ENCODE results near the gene C2CD2.
"Not testable (repeated sequence)": the region's sequence is repeated elsewhere in the genome, so short reads cannot be mapped to it uniquely, and the experiment has no call there.

C2CD2 gene

DNA sequence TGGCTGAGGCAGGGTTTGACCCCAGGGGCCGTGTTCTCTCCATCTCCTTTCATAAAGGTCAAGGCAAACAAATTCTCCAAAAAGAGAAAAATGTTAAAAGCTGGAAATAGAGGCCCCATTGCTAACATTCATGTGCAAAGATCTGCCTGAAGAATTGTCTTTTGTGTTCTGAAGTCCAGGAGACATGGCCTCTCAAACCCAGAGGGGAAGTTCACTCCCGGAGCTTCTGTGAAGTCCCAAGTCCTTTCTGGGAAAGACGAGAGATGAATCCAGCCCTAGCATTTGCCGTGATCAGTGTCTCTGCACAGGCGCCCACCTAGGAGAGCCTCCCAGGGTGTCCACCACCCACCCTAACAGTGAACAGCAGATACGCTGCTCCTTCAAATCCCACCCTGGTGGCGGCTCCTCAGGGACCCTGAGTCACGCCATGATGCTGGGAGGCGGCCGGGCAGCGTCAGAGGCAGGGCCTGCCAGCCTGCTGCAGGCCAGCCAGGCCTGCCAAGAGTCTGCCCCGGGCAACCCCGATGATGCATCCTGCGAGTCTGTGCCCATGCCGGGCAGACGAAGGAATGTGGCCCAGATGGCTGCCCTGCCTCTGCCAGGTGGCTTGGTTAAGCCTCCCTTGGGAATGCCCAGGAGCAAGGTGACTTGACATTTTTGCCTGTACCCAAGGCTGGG, 5.2 kb upstream of the C2CD2 start:
- no peak for DNase-seq

DNA sequence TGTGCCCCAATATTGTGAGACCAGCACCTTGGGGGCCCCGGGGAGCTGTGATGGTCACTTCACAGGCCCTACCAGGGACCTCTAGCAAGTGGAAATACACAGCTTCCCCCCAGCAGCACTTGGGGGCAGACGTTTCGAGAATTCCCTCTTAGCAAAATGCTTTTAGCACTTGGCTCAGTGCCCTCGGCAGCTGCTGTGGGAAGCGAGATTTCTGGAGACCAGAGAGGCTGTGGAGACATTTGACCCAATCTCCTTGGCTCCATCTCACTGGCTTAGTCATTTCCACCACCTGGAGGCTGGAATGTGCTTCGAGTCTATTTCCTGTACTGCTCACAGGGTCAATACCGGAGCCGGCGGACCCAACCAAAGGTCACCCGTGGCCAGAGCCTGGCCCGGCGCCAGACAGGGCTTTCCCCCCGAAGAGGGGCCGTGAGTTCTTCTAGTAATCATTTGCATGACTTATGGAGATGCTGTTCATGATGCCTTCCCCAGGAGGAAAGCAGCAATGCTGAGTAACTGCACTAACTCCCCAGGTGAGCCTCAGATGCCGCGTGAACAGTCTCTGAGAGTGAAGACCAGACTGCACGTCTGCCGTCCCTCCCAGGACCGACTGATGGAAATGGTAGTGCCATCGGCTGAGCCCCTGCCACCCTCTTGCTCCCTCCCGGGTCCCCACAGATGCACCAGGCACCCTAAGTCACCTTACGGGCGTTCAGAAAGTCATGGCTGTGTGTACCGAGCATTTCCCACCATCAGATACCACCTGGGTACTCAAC, 4.4 kb upstream of the C2CD2 start:
- DNase-seq: no peak

DNA sequence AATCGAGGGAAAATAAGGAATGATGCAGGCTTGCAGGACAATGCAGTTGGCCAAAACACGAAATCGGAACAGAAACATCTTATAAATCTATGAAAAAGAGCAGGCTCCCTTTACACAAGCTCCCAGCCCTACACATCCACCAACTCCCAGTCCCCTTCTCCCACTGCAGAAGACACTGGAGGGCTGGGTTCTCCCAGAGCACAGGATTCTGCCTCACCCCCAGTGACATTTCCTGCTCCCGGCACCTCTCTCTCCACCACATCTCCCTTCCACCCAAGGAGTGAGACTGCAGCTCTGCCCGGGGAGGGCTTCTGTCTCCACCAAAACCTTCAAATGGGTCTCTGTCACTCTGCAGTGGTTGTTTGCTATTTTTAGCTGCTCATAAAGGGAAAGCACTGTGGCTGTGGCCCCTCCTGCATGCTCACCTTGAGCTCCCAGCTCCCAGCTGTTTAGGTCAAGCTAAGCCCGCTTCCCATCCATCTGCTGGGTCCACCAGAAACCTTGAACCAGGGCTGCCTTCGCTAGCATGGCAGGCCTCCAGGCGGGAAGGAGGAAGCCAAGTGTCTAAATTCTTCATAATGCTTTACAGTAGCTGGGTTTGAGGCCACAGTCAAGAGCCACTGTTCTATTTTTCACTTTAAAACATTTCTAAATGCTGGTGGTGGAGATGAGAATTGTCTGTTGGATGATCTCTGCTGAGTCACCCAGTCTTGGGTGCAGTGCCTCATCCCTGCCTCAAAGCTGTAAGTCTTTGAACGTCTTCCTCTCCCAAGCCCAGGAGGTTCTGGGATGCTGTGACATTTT, 3.3 kb upstream of the C2CD2 start:
- DNase-seq: no peak

DNA sequence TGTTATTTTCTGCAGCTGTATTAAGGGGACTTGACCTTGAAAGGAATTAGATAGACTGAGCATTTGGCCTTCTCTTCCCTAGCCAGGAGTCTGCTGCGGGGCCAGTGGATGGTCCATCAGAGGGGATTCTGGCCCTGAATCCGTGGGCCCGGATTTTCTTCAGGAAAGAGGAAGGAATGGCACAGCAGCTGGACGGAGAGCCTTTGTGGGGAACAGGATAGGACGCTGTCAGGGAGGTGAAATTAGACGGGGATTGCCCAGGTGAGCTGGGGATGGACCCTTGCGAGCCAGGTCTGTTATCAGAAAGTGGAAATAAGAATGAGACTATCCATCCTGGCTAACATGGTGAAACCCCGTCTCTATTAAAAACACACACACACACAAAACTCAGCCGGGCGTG, 1.7 kb upstream of the C2CD2 start:
- no peak for DNase-seq

DNA sequence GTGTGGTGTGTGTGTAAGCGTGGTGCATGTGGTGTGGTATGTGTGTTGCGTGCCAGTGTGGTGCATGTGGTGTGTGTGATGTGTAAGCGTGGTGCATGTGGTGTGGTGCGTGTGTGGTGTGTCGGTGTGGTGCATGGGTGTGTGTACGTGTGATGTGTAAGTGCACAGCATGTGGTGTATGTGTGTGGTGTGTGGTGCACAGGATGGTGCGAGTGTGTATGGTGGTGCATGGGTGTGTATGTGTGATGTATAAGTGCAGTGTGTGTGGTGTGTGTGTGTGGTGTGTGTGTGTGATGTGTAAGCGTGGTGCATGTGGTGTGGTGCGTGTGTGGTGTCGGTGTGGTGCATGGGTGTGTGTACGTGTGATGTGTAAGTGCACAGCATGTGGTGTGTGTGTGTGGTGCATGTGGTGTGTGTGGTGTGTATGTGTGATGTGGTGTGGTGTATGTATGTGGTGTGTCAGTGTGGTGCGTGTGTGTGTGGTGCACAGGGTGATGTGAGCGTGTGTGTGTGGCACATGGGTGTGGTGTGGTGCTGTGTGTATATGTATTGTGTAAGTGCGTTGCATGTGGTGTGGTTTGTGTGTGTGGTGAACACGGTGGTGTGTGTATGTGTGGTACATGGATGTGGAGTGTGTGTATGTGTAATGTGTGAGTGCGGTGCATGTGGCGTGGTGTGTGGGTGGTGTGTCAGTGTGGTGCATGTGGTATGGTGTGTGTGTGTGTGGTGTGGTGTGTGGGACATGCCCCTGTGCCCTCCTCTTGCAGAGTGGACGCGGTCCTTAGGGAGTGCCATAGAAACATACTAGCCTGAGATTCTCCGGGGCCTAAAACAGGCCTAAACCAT, 1.1 kb upstream of the C2CD2 start:
- no peak for DNase-seq

DNA sequence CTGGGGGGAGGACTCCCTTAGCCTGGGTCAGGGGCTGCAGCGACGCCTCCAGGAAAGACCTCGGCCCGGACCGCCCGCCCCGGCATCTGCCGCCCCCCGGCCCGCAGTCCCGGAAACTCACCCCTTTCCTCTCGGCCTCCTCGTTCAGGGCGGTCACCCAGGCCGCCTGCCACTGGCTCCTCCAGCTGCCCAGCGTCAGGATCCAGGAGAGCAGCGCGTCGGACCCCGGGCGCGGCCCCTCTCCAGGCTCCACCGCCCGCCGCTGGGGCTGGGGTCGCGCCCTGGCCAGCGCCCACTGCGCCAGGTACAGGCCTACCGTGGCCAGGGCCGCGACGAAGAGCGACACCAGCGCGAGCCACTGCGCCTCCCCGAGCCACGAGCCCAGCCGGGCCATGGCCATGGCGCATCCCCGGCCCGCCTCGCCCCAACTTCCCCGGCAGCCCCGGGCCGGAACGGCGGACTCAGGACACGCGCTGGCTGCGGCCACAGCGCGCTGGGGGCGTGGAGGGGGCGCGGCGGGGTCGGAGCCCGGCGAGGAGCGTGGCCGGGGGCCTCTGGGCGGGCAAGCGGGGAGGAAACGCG, 478 bp downstream of the C2CD2 start:
- peak; percentile 79 for DNase-seq

DNA sequence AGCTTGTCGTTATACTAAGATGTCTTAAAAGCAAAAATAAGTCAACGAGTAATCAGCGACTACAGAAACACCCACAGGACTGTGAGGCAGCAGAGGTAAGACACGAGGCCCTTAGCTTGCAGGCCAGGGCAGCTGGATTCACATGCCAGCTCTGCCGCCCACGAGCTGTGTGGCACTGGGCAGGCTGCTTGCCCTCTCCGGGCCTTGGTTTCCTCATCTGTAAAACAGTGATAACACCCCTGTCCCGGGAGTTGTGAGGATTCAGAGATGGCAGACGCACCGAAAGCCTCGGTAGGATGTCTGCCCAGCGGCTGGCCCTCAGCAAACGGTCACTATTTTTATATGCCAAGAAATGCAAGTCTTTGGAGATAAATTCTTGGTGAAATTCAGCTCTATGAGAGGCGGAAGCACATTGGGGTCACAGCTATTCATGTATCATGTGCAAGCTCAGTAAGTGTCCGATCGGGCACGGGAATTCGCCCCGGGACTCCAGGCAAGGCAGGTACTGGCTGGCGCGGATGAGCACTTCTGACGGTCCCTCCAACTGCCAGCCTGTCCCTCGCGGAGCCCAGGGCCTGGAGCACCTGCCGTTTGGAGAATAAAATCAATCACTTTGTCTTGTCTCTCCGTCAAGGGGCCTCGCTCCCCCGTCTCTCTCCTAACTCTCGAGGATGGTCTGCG, 1.1 kb downstream of the C2CD2 start:
- no peak for DNase-seq

DNA sequence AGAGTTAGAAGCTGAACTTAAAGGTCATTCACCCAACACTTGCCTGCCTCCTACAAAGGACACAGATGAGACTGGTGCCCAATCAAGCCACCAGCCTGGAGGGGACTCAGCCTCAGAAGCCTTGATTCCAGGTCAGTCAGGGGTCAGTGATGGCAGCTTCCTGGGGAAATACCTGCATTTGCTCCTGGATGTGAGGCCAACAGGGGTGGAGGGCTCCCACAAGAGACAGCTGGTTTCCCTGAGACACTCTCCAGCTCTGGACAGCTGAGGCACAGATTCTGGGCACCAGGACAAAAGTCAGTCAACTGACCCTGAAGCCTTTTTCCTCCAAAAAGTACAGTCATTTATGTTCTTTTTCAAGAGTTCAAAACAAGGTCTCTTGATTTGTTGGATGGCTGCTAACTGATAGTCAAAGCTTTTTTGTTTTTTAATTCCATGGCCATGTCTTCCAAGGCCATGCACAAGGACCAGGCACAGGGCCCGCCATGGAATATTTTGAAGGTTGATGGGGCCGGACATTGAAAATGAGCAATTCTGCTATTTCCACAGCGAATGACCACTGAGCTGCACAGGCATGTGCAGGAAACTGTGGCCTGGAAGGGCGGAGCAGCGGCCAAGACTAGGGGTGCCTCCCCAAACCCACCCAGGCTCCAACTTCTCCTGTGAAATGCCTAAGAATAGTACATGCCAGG, 1.8 kb downstream of the C2CD2 start:
- DNase-seq: no peak

DNA sequence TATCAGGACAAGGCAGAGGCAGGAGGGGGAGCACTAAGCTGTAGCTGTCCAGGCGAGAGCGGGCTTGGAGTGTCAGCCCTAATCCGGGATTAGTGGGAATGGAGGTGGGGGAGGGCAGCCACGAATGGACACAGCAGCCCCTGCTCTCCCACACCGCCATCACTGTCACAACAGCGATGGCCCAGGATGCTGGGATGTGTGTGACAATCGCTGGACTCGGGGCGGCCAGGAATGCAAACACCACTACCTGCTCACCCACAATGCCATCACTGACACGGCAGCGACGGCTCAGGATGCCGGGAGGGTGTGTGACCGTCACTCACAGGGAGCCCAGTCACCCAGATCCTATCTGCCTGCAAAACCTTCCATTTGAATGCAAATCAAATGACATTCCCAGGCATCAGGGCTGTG, 2.9 kb downstream of the C2CD2 start:
- no peak for DNase-seq

DNA sequence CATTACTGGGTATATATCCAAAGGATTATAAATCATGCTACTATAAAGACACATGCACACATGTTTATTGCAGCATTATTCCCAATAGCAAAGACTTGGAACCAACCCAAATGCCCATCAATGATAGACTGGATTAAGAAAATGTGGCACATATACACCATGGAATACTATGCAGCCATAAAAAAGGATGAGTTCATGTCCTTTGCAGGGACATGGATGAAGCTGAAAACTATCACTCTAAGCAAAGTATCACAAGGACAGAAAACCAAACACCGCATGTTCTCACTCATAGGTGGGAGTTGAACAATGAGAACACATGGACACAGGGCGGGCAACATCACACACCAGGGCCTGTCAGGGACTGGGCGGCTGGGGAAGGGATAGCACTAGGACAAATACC, 4.2 kb downstream of the C2CD2 start:
- not testable (repeated sequence) for DNase-seq

DNA sequence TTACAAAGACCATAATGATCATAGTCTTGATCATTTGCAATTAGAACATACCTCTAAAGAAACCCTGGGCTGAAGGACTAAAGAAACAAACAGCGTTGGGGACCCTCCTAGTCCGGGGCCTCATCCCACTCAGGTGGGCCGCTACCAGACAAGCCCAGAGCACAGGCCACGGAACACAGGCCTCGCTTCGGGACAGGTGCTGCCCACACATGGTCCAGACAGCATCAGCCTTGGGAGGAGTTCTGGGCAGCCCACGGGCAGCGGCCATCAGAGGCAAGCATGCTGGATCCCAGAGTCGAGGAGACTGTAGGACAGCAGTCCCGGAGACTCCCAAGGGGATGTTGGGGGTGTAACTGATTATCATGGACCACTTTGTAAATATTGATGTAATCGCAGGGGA, 4.9 kb downstream of the C2CD2 start:
- no peak for DNase-seq

DNA sequence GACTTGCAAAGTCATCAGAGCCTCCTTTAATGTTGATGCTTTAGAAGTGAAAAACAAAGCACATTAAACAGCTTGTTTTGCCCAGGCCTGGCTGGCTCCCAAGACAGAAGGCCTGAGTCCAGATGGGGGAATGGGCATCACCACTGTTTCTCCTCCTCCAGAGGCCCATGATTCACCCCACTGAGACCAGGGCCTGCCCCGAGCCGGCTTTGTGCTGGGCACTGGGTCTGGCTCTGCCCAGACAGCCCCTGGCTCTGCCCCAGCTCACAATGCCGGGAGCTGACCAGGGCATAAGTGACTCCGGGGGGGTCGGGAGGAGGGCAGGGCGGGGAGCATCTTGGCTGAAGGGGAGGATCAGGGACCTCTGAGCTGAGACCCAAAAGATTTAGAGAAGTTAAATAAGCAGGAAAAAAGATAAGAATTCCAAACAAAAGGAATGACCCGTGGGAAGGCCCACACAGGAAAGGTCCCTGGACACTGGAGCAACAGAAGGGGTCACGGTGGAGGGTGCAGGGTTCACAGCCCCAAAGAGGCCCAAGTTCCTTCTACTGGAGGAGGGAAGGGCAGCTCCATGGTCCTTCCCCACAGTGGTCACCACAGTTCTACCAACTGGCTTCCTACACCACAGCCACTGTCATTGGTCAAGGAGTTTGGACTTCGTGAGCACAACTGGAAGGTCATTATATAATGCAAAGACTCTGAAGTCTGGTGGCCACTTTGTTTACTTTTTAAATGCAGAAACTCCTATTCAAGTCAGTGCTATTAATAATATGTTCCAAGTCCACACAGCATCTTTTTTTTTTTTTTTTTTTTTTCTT, 5.5 kb downstream of the C2CD2 start:
- DNase-seq: peak; percentile 0

DNA sequence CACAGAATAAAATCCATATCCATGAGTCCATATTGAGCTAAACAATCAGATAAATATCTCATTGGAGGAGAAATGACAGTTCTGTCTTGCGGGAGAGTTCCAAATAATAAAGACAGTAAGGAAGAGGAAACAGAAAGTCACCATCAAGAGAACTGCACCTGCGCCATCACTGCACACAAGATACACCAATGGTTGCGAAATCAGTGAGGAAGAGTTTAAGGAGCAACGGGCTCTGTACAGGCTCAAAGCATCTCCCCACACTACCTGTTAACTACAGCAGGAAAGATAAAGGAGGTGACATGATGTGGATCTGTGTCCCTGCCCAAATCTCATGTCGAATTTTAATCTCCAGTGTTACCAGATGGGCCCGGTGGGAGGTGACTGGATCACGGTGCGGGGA, 7.8 kb downstream of the C2CD2 start:
- no peak for DNase-seq

DNA sequence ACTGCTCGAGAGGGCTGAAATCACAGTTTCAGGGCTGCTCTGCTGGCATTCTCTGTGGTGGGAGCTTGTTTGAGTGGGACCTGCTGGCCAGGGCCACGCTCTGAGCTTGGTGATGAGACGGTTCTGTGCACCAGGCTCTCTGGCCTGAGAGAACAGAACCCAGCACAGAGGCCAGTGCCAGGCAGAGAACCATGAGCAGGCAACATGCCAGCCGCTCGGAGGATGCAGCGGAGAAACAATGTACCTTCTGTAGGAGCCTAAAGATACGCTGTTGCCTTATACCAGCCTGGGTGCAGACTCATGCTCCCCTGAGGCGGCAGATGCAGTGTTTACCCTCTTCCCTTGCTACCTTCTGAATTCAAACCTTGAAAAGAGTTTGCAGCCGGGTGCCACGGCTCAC, 10.0 kb downstream of the C2CD2 start:
- no peak for DNase-seq

DNA sequence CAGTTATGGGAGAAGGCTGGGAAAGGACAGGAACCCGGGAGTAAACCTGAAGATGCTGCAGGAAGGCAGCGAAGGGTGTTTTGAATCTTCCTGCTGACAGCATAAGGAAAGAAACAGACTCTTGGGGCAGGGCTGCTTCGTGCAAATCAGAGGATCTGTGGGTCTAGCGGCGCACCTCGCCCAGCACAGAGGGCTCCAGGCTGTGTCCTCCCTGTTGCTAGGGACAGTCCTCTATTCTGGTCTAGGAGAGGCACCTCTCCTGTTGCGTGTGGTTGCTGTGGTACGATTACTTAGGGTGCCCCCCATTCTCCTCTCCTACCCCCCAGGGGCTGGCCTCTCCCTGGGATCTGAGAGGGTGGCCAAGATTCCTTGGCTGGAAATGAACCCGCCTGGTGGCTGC, 11.4 kb downstream of the C2CD2 start:
- DNase-seq: no peak

DNA sequence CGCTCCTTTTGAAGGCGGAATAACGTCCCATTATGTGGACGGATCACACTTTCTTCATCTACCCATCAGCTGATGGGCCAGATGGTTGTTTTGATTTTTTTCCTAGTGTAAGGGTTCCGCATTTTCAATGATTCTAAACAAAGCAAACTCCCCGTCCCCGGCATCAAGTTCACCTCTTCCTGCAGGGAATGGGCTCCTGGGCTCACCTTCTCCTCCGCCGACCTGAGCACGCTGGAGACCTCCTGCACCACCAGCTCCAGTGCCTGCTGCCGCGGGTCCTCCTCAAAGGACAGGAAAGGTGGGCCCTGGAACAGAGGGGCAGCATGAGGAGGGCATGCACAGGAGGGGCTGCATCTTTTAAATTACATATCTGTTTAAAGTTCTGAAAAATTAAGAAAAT, 11.9 kb downstream of the C2CD2 start:
- no peak for DNase-seq

DNA sequence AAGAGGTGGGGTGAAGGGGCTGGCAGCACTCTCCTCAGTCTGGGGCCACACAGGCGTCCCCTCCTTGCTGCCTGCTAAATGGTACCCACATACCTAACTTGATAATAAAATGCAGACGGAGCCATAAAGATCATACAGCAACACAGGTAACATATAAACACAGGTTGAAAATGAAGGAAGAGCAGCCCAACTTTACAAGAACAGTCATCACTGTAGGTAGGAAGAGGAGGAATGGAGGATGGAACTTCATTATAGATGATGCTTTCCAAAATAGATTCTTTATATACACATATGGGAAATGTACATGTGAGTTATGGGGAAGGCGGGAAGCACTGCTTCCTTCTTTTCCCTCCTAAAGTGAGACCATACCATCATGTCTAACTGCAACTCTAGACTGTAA, 13.4 kb downstream of the C2CD2 start:
- no peak for DNase-seq

DNA sequence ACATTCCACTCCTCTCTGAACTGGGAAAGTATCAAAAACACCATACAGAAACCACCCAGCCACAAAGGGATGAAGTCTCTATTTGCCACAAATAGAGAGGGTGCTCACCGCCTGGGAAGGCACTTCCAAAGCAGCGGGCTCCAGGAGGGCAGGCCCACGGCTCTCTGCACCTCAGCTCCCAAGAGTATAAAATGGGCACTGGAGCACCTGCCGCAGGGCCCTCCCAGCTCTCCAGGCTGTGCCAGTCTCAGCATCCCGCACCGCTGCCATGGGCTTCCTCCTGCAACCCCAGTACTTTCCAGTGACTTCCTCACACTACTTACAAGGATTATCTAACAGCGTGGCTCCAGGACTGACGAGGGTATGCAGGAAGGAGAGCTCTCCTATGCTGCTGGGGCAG, 14.4 kb downstream of the C2CD2 start:
- DNase-seq: no peak

DNA sequence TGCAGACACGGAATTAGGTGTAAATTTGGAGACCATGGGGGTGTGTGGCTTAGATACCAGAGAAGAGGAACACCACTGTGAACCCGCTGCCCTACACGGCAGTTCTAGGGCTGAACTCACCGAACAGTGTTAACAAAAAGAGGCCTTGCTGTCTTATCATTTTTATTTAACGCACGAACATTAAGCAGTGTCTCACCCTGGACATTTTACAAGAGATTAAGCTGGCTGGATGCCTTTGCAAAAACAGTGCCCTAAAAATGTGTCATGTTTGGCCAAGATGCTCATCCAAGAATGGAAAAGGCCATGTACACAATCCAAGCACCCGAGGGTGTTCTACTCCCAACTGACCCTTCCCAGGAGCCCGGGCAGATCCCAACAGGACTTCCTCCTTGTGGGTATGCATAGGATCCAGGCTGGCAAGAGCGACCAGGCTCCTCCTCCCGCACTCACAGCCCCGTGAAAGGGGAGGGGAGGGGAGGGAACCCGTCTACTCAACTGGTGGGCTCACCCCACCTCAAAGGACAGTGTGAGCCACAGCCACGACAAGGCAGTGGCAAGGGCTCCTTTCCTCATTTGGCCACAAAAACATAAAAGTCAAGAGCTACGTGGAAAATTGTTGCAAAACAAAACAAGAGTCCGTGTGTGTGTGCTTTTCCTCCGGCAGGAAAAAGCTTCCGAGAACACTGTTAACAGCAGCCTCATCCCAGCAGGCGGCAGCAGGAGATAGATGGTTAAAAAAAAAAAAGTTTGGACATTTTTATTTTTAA, 20.3 kb downstream of the C2CD2 start:
- no peak for DNase-seq

All from right kidney (tissue), 1 donor.